Testis (tissue), 2 donors: ENCODE data around the gene FABP1.

ENCODE experiments used
- CTCF ChIP-seq, 3 experiments: fragments of 450-650 bp in 2 of 3; fragments of 200-600 bp in 1 of 3; sonication (generic) in 1 of 3; IDR thresholded peaks; one replicate each; pipeline ENCODE4 v1.5.1; 2016 to 2019; ENCODE audit warnings: antibody characterized with exemption in 3 of 3, mild to moderate bottlenecking in 2 of 3, moderate library complexity in 1 of 3
- POLR2A ChIP-seq: fragments of 450-650 bp; IDR thresholded peaks from one replicate; pipeline ENCODE4 v1.6.1; 2017; ENCODE audit warnings: antibody characterized with exemption, mild to moderate bottlenecking, moderate library complexity

GRCh38 chr2:88077080-88077479 is 50.8 kb downstream of the FABP1 start:
- TF ChIP-seq CTCF (IDR thresholded peaks at IDR 0.05) (no peak), POLR2A (no peak)
